Measurements from ENCODE around the gene AKNA.

- no peak for TF ChIP-seq BCL3 (IDR thresholded peaks at IDR 0.05)
- TF ChIP-seq SREBF2 (IDR thresholded peaks at IDR 0.05), result no peak
- TF ChIP-seq CTCF (IDR thresholded peaks at IDR 0.05), result no peak
- no peak for TF ChIP-seq NR3C1 (IDR thresholded peaks at IDR 0.05)
- TF ChIP-seq POLR2A (IDR thresholded peaks at IDR 0.05; ENCODE audit: low read length), result no peak
- no peak for TF ChIP-seq MAFK (IDR thresholded peaks at IDR 0.05; ENCODE audit: partially characterized antibody)
- TF ChIP-seq SMC3 (IDR thresholded peaks at IDR 0.05), result no peak
These were observed 83.8 kb downstream of the AKNA start for GRCh38 chr9:114303977-114304376.
